Neural crest cell (in vitro differentiated cells): ENCODE results near the gene TMPRSS2. TPM values are rescaled to one million over a fixed set of nuclear protein-coding genes. Genes with fewer than 3 reads are reported as not detected.

Source experiments
- DNase-seq: peaks from one replicate; pipeline ENCODE4 v3.0.0; 2021; ENCODE audit warnings: low read depth, mixed read lengths, low spot score
- H3K27ac Mint-ChIP-seq: one replicate; pipeline ENCODE4 v1.8.0; 2021; ENCODE audit warnings: mild to moderate bottlenecking, mixed read lengths; ENCODE audit not compliant: unreplicated experiment
- H3K27me3 Mint-ChIP-seq: 2 replicates; pipeline ENCODE4 v1.8.0; 2021; ENCODE audit warnings: low read depth, mild to moderate bottlenecking, mixed read lengths
- H3K36me3 Mint-ChIP-seq: 2 replicates; pipeline ENCODE4 v1.8.0; 2021; ENCODE audit warnings: low read depth, mild to moderate bottlenecking, mixed read lengths
- H3K4me1 Mint-ChIP-seq: 2 replicates; pipeline ENCODE4 v1.8.0; 2021; ENCODE audit warnings: mixed read lengths
- H3K4me3 Mint-ChIP-seq: one replicate; pipeline ENCODE4 v1.8.0; 2021; ENCODE audit warnings: mild to moderate bottlenecking, mixed read lengths
- H3K9me3 Mint-ChIP-seq: 2 replicates; pipeline ENCODE4 v1.8.0; 2021; ENCODE audit warnings: mixed read lengths
- total RNA-seq: library from RNA; stranded (reverse); gene quantifications from 2 replicates; pipeline ENCODE4 v1.2.1, GENCODE V29; 2021
- TF ChIP-seq, protein P1 (sequence below): fragments of 200-600 bp; sonication (generic); conservative IDR thresholded peaks from 2 replicates; pipeline ENCODE4 v1.5.0; 2021; ENCODE audit warnings: antibody characterized with exemption, mild to moderate bottlenecking

Gene TMPRSS2
- total RNA-seq, 1 donor from 2014 or later, result not detected

DNA sequence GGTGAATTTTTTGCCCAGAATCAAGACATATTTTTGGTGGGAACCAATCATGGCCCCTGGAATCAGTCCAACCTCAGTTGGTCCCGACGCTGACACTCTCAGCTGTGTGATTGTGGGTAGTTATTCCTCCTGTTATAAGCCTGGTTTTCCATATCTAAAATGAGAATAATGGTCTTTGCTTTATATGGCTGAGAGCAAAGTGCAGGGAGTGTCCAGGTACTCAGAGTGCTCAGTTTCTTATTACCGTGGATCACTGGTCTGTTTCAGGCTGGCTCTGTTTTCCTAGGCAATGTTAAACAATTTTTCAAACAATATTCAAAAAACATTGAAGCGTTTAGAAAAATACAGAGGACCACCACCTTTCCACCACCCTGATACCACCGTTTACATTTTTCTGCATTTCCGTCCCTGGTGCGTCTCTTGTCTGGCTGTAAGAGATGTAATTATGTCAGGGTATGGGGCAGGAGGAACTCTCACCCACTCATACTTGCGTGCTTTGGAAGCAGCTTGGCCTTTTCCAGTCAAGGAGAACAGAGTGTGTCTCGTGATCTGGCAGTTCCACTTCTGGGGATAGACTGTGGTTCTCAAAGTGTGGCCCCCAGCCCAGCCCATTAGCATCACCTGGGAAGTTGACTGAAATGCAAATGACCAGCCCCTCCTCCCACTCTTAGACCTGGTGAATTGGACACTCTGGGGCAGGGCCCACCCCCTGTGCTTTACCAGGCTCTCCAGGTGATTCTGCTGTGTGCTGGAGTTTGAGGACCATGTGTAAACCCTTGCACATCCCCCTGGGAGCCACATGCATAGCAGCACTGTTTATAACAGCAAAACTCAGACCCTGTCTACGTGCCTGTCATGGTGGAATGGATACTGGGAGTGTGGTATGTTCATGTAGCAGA is 75.1 kb downstream of the TMPRSS2 start:
- peaks cover 15% of the 10 kb centered on the region for H3K9me3 Mint-ChIP-seq
- no peak overlapping the region for H3K27ac Mint-ChIP-seq
- no peak for DNase-seq
- H3K4me1 Mint-ChIP-seq, result no peaks in the 10 kb centered on the region
- H3K36me3 Mint-ChIP-seq, result peaks cover 19% of the 10 kb centered on the region
- TF ChIP-seq, protein P1, sequence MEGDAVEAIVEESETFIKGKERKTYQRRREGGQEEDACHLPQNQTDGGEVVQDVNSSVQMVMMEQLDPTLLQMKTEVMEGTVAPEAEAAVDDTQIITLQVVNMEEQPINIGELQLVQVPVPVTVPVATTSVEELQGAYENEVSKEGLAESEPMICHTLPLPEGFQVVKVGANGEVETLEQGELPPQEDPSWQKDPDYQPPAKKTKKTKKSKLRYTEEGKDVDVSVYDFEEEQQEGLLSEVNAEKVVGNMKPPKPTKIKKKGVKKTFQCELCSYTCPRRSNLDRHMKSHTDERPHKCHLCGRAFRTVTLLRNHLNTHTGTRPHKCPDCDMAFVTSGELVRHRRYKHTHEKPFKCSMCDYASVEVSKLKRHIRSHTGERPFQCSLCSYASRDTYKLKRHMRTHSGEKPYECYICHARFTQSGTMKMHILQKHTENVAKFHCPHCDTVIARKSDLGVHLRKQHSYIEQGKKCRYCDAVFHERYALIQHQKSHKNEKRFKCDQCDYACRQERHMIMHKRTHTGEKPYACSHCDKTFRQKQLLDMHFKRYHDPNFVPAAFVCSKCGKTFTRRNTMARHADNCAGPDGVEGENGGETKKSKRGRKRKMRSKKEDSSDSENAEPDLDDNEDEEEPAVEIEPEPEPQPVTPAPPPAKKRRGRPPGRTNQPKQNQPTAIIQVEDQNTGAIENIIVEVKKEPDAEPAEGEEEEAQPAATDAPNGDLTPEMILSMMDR, result no peak
- H3K4me3 Mint-ChIP-seq, result no peak overlapping the region
- peaks cover 11% of the 10 kb centered on the region for H3K27me3 Mint-ChIP-seq

DNA sequence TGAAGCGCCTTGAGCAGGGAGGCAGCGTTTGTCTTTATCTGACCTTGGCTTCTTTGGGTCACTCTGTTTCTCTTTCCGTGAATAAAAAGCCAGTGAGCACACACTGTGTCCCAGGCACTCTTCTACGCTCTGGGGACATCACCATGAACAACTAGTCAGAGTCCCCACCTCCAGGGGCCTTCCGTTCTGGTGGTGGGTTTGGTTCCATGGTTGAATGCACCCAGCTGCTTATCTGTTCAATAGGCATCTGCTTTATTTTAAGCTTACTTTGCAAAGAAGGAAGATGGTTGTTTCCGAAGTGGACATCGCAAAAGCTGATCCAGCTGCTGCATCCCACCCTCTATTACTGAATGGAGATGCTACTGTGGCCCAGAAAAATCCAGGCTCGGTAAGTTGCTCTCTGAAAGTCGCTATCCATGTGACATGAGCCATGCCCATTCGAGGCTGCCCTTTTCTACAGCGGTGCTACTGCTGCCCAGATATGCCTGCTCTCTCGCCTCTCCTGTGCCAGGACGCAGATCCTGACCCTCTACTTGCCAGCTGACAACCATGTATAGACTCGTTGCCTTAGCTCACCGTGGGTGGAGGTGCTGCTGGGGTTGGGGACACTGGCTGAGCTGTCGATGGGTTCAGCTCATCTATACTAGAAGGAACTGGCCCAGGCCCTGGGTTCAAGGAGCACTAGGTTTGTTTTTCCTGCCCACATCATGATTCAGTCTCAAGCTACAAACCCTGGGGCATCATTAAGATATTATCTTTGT is 76.0 kb downstream of the TMPRSS2 start:
- Mint-ChIP-seq H3K27me3 (peaks cover 20% of the 10 kb centered on the region), H3K36me3 (peaks cover 19% of the 10 kb centered on the region), H3K4me1 (no peaks in the 10 kb centered on the region), H3K27ac (no peak overlapping the region), H3K4me3 (no peak overlapping the region), H3K9me3 (peaks cover 15% of the 10 kb centered on the region)
- DNase-seq, result no peak
- TF ChIP-seq, protein P1, result no peak

DNA sequence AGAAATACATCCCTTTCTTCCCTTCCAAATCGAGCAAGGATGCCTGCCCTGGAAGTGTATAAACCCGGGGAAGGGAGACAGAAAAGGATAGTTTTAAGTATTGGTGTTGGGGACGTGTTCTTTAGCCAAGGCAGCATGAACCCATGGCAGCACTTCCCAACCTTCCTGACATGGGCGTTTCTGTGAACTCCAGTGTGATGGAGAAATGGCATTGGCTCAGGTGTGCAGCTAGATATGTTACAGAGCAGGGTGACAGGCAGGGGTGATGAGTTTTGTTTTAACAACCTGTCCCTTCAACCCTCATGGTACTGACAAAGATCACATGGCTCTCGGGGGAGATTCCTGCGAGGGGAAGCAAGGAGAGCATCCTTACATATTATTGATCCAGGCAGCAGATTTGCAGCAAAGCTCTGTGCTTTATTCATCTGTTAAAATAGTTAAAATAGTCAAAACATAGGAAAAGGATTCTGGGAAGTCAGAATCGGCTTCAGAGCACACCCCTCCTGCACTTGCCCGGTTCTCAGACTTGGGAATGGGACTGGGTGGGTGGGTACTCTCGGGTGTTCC is 78.0 kb downstream of the TMPRSS2 start:
- no peak overlapping the region for H3K4me3 Mint-ChIP-seq
- TF ChIP-seq, protein P1, result no peak
- DNase-seq, result no peak
- H3K9me3 Mint-ChIP-seq, result peaks cover 6% of the 10 kb centered on the region
- H3K4me1 Mint-ChIP-seq, result no peaks in the 10 kb centered on the region
- H3K27me3 Mint-ChIP-seq, result peaks cover 36% of the 10 kb centered on the region
- peaks cover 9% of the 10 kb centered on the region for H3K36me3 Mint-ChIP-seq
- no peak overlapping the region for H3K27ac Mint-ChIP-seq

DNA sequence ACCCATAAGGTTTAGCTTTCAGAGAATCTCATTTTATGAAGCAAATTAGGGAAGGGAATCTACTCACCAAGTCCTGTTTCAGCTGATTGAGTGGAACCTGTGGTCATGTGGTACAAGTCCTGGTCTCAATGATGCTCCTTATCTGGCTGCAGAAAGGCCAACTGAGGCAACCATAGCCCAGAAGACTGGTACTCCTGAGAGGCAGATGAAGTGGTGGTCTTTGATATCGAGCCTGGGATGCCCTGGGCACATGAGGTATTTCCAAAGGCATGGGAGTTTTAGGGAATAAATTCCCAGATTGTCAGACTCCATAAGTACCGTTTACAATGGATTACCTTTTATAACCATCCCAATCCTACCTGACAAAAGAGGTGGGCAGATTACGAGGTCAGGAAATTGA is 78.7 kb downstream of the TMPRSS2 start:
- H3K36me3 Mint-ChIP-seq, result peaks cover 3% of the 10 kb centered on the region
- peaks cover 41% of the 10 kb centered on the region for H3K27me3 Mint-ChIP-seq
- H3K4me3 Mint-ChIP-seq, result no peak overlapping the region
- no peak overlapping the region for H3K27ac Mint-ChIP-seq
- no peaks in the 10 kb centered on the region for H3K4me1 Mint-ChIP-seq
- no peak for DNase-seq
- TF ChIP-seq, protein P1, result no peak
- peaks cover under 1% of the 10 kb centered on the region for H3K9me3 Mint-ChIP-seq

- Mint-ChIP-seq H3K36me3 (peaks cover 3% of the 10 kb centered on the region), H3K9me3 (no peaks in the 10 kb centered on the region), H3K4me1 (no peaks in the 10 kb centered on the region), H3K27me3 (peaks cover 41% of the 10 kb centered on the region), H3K27ac (no peak overlapping the region), H3K4me3 (no peak overlapping the region)
- TF ChIP-seq, protein P1, result no peak
- DNase-seq, result no peak
Measured at GRCh38 chr21:41428847-41429246, 79.1 kb downstream of the TMPRSS2 start.
